Uterus (tissue), 2 donors: ENCODE data around the gene MIEN1.

Experiments
- POLR2A ChIP-seq, 2 donors: fragments of 450-650 bp; IDR thresholded peaks; one replicate each; pipeline ENCODE4 v1.6.1; 2016; ENCODE audit warnings: antibody characterized with exemption in 2 of 2, mild to moderate bottlenecking in 1 of 2, moderate library complexity in 1 of 2
- TF ChIP-seq, protein P1 (sequence below), 4 experiments: fragments of 200-600 bp in 2 of 4; fragments of 450-650 bp in 2 of 4; sonication (generic) in 2 of 4; IDR thresholded peaks; one replicate each; pipeline ENCODE4 v1.5.1; 2016 to 2019; ENCODE audit warnings: antibody characterized with exemption in 4 of 4, mild to moderate bottlenecking in 2 of 4, moderate library complexity in 1 of 4

- TF ChIP-seq, protein P1, sequence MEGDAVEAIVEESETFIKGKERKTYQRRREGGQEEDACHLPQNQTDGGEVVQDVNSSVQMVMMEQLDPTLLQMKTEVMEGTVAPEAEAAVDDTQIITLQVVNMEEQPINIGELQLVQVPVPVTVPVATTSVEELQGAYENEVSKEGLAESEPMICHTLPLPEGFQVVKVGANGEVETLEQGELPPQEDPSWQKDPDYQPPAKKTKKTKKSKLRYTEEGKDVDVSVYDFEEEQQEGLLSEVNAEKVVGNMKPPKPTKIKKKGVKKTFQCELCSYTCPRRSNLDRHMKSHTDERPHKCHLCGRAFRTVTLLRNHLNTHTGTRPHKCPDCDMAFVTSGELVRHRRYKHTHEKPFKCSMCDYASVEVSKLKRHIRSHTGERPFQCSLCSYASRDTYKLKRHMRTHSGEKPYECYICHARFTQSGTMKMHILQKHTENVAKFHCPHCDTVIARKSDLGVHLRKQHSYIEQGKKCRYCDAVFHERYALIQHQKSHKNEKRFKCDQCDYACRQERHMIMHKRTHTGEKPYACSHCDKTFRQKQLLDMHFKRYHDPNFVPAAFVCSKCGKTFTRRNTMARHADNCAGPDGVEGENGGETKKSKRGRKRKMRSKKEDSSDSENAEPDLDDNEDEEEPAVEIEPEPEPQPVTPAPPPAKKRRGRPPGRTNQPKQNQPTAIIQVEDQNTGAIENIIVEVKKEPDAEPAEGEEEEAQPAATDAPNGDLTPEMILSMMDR (IDR thresholded peaks at IDR 0.05), result no peak
- no peak for TF ChIP-seq POLR2A (IDR thresholded peaks at IDR 0.05)
Observed at GRCh38 chr17:39695089-39695474, 35.2 kb downstream of the MIEN1 start.
